K562 treated with DMSO at 1 percent for 4 hours (cell line): ENCODE results near the gene NAP1L5. TPM values are rescaled to one million over a fixed set of nuclear protein-coding genes. Genes with fewer than 3 reads are reported as not detected.

Experiments
- total RNA-seq: library from RNA; unstranded; fragments of 300-600 nt; gene quantifications from 2 replicates; pipeline ENCODE4 v1.2.3, GENCODE V29; 2022; ENCODE audit not compliant: insufficient read depth

The NAP1L5 gene, protein sequence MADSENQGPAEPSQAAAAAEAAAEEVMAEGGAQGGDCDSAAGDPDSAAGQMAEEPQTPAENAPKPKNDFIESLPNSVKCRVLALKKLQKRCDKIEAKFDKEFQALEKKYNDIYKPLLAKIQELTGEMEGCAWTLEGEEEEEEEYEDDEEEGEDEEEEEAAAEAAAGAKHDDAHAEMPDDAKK
- total RNA-seq = 0.92 and 1.4 TPM in 2 replicates

DNA sequence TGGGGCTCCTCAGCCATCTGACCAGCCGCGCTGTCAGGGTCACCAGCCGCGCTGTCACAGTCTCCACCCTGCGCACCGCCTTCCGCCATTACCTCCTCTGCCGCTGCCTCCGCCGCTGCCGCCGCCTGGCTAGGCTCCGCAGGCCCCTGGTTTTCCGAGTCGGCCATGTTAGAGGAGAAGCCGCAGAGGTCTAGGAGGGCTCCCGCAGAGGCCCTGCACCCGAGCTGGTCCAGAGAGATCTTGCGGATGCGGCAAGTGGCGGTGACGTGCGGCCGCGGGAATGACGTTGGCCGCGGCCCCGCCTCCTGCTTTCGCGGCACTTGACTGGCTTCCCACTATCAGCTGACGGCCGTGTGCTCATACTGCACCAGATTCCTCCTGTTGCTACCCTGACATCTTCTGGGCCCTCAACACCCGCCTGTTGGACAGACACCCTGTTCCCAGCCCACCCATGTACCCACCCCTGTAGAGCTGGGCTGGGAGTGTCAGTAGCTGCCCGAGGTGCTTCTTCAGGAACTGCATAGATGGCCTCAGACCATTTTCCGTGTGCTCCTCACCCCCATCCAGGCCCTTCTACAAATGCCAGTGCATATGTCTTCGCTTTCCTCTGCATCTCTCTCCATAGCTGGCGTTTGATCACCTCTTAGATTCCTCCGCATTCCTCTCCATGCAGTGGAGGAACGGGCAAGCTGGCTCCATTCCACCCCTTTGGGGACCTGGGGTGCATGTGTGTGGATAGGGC, at the start of gene NAP1L5:
NAP1L5 (minus strand) TSS at position 242 of the 742 bp plus-strand sequence; CDS start at position 167, 75 bp downstream.

Other genes starting within 250 kb of the NAP1L5 start
- gene HERC5, start 240.7 kb downstream of the NAP1L5 start, total RNA-seq = not detected in 2 replicates
- 108 and 110 TPM in 2 replicates for gene PYURF, start 174.1 kb downstream of the NAP1L5 start, total RNA-seq
- gene HERC3, start 105.3 kb downstream of the NAP1L5 start, total RNA-seq = 4.6 and 4.7 TPM in 2 replicates